Embryonic facial prominence (tissue), 1 donor: ENCODE results near the gene CDH20.

Experiments used
- DNase-seq: peaks from one replicate; pipeline ENCODE4 v3.0.0-alpha.2; 2016; ENCODE audit errors: extremely low spot score

CDH20 gene

DNA sequence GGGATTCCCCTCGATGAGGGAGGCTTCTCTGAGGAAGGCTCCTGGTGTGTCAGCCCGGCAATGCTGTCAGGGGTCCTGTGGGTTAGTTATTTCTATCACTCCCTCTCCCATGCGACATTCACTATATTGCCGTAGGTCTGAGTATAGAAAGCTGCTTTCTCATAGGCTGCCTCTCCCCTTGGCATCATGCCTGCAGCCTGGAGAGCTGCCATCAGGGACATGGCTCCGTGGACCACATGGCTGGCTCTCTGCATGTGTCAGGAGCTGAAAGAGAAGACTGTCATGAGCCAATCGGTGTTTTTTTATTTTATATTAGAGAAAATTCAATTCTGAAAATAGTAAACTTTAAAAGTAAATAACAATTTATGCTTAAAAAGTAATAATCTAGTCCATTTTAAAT is 198.0 kb downstream of the CDH20 start:
- DNase-seq, result no peak

DNA sequence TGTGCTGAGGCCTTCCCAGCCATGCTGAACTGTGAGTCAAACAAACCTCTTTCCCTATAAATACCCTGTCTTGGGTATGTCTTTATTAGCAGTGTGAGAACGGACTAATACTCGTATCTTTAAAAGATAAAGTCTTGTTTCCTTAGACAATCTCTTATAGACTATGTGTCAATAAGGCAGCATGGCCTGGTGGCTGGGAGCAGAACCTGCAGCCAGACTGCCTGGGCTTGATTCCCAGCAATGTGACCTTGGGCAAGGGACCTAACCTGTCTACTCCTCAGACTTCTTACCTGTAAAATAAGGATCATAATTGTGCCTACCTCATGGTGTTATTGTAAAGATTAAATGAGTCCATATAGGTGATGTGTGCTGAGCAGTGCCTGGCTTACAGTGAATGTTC is 198.7 kb downstream of the CDH20 start:
- DNase-seq, result no peak

DNA sequence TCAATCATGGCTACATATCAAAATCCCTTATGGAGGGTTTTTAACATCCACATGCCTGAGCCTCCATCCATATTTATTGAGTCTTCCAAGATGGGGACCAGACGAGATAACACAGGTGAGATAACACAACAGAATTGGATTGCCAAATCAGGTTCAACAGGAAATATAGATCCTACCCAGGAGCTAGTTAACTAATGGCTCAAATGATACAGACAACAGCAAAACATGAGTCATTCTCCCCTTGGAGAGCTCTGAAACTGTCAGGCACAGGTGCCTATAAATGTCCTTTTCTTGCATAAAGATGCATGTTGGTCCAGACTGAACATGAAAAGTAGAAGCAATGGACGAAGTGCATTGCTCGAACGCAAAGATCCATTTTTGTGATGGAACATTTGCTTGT is 202.2 kb downstream of the CDH20 start:
- no peak for DNase-seq

DNA sequence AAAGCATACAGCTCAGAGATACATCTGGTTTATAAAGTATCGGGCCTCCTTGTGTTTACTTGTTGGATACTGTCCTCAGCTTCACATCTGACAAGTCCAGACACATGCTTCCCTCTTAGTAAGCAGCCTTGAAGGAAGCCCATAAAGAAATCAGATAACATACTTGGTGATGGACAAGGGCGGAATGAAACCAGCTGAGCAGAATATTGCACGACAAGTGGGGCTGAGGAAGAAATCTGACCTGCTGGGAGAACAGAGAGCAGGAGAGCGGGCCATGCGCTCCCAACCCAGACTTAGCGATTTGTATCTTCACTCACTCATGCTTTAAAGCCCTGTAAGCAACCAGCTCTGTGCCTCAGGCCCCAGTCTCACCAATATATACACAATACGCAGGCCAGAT is 208.4 kb downstream of the CDH20 start:
- DNase-seq, result no peak

DNA sequence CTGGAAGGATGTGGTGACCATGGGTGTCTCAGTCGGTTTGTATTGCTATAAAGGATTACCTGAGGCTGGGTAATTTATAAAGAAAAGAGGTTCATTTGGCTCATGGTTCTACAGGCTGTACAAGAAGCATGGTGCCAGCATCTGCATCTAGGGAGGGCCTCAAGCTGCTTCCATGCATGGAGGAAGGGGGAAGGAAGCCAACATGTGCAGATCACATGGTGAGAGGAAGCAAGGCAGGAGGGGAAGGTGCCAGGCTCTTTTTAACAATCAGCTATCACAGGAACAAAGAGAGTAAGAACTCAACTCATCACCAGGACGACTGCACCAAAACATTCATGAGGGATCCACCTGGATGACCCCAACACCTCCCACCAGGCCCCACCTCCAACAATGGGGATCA is 209.4 kb downstream of the CDH20 start:
- no peak for DNase-seq

DNA sequence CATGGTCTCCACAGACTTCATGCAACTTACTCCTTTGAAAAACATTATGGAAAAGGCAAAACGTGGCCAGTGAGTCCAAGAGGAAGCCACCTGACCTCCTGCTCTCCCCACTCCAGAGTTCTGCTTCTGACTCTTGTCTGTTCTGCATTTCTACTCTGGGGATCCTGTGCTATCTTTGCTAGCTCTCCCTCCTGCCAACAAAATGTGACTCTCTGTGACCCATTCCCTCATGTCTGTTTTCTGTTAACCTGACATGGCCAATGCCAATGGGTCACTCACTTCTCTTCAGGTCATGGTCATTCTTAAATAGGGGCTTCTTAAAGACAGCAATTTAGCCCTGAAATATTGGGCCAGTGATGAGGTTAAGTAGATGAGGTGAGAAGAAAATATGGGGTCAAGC is 210.3 kb downstream of the CDH20 start:
- DNase-seq, result no peak

DNA sequence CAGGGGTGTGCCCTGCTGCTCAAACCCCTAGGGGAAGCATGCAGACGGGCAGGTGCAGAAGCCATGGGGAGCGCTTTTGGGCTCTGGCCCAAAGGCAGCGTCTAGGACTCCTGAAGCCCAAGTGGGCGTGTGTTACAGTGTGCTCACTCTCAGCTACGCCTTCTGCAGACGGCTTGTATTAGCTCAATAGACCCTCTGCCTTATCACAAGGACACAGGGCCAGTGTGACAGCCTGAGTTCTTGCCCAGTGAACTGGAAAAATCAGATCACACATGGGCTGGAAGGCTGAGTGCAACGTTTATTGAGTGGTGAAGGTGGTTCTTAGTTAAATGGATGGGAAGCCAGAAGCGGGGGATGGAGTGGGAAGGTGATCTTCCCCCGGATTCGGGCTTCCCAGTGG is 210.9 kb downstream of the CDH20 start:
- DNase-seq, result no peak

DNA sequence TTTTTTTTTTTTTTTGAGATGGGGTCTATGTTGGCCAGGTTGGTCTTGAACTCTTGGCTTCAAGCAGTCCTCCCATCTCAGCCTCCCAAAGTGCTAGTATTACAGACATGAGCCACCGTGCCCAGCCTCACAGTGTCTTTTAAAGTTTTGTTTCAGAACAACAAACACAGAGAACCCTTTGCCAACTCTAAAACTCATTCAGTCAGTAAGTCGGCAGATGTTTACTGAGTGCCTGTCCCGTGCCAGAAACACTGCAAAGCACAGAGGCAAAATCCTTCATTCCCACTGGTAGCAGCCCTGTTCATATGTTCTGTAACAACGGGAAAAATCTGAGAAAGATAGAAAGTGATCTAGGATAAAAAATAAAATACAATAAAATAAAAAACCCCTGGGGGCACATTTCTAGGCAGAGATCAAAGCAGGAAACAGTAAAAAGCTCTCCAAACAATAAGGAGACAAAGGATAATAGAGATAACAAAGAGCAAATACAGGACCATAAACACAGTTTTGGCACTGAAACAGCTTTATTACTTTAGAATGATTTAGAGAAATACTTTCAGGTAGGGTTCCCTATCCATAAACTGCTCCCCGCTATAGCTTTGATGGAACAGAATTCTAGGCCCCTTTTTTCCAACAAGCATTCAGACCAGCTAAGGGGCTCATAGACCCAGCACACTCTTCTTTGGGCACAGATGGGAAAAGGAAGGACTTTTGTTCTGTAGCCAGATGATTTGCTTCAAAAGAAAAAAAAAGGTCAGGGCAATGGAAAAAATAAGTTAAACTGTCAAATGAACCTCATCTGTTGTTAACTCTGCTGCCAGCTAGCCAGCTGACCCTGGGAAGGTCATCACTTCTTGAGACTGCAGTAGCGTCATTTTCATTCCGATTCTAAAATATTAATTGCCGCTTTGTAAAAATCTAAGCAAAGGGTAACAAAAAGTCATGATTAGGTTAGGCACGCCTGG is 212.3 kb downstream of the CDH20 start:
- no peak for DNase-seq

DNA sequence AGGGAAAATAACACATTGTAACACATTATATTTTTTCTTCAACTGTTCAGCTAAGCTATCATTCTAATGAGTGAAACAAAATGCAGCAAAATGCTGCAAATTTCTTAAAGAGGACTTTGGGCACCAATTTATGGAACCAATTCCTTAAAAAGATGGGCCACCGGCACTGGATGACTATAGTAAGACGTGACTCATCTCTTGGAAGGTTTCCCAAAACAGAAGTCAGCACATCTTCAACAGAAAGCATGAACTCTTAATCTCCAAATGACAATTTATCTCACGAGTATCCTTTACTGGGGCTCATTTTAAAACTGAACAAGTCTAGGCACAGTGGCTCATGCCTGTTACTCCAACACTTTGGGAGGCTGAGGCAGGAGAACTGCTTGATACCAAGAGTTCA is 213.4 kb downstream of the CDH20 start:
- no peak for DNase-seq

DNA sequence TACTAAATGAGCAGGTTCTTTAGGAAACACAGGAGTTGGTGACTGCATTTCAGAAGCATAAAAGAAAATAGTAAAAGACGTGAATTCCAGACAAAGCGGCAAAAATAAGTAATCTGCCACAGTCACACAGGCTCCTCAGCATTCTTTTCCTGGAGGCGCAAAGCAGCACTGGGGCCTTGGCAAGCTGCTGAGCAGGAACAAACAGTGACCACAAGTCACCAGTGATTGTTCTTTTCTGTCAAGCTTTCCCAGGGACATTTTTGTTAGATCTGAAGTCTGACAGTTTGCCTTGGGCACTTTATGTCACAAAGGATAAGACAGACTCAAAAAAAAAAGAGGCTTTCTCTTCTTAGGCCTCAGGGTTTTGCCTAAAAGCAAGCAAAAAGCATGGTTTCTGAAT is 216.2 kb downstream of the CDH20 start:
- peak; percentile 10 for DNase-seq

DNA sequence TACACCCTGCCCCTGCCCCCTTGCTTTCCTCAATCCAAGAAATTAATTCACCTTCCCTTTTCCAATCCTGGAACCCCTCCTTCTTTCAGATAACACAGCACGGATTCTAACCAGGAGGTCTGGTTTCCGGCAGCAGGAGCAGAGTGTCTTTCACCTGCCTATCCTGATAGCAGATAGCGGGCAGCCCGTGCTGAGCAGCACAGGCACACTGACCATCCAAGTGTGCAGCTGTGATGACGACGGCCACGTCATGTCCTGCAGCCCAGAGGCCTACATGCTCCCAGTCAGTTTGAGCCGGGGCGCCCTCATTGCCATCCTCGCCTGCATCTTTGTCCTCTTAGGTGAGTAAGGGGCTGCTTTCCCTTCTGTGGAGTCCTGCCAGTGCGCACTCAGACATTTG is 216.7 kb downstream of the CDH20 start:
- no peak for DNase-seq

DNA sequence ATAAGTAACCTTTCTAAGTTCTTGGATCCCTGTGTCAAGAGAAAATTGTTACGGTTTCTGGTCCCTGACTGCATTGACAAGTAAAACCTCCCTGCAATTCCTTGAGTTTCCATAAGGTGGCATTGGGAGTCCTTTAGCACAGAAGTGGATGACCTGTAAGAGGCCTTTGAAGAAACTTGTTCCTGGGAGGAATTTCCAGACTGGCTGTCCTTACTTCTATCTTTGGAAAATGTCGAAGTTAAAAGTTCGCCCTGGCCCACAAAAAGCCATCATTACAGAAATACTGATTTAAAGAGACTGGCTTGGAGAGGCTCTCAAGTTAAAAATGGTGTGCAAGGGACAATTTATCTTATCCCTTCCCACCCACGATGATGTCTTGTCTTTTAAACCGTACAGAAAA is 218.4 kb downstream of the CDH20 start:
- DNase-seq, result peak; percentile 48

DNA sequence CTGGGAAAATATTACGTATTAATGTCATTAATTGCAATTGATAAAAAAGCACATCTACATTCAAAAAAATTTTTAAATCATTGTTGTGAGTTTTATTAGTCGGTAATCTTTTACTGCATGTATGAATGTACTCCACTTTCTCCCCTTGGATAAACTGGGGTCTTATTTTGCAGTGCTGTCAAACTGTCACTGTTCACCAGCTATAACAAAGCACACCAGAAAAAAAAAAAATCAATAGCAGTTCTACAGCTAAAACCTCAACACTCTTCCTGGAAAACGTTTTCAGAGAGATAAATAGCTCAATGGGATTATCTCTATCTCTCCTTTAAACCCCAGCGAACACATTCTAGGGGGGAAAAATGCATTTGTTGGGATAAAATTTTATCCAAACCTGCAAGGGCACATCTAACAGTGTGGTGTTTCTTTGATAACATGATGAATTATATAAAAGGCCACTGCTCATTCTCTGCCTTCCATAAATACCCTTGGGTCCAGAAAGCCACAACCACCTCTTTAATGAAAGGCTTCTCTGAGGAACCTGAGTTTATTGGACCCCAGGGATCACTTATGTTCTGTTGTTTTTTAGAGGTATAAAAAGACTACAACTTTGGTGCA is 219.9 kb downstream of the CDH20 start:
- DNase-seq, result no peak

DNA sequence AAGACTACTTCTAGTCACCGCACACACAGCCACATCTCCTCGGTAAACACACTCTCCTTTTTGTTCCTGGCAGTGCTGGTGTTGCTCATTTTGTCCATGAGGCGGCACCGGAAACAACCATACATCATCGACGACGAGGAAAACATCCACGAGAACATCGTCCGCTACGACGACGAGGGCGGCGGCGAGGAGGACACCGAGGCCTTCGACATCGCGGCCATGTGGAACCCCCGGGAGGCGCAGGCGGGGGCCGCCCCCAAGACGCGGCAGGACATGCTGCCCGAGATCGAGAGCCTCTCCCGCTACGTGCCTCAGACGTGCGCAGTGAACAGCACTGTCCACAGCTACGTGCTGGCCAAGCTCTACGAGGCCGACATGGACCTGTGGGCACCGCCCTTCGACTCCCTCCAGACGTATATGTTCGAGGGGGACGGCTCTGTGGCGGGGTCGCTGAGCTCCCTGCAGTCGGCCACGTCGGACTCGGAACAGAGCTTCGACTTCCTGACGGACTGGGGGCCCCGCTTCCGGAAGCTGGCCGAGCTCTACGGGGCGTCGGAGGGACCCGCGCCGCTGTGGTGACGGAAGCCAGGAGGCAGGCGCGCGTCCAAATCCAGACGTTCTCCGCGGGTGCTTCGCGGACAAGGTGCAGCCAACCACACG is 221.0 kb downstream of the CDH20 start:
- no peak for DNase-seq

DNA sequence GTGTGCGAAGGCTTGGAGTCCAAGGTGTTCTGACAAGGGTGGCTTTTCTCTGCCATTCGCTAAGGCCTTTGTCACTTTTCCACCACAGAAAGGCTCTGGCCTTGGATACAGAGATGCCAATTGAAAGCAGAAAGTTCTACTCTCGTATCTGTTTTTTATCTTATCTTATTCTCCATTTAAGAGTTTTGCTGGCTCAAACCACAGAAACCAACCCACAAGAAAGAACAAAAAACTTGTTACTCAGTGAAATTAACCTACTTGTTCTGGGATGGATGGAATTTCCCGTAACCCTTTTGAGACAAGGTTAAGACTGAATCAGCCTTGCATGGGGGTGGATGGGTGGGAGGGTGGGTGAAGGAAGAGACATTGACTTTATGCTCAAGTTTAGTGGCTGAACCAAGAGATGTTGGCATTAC is 221.7 kb downstream of the CDH20 start:
- DNase-seq, result no peak

DNA sequence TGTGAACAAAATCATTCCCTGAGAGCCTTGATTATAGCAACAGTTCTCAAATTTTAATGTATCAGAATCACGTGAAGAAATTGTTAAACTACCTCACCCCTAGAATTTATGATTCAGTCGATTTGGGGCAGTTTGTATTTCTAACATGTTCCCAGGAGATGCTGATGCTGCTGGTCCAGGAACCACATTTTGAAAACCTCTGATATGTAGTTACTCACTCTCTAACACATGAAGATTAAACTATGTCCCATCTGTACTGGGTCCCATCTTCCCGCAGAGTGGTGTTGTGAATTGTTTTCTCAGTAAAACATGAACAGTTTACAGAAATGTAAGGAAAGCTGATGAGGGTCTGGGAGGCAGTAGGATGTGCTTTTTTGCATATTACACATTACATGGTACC is 223.1 kb downstream of the CDH20 start:
- DNase-seq, result no peak

DNA sequence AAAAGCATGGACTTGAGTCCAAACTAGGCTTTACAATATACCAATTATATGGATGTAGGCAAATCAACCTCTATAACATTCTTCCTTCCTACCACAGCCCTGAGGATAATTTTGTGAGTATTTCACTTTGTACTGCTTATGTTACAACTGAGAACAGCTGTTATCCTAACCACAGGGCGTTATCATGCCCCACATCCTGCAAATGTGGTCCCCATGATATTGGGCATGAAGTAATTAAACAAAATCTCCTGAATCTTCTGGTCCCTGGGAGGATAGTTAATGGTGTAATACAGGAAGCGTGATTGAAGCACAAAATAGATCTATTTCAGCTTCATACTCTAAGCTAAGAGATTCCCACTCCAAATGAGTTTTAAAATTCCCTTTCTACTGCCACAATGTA is 223.6 kb downstream of the CDH20 start:
- DNase-seq, result no peak

DNA sequence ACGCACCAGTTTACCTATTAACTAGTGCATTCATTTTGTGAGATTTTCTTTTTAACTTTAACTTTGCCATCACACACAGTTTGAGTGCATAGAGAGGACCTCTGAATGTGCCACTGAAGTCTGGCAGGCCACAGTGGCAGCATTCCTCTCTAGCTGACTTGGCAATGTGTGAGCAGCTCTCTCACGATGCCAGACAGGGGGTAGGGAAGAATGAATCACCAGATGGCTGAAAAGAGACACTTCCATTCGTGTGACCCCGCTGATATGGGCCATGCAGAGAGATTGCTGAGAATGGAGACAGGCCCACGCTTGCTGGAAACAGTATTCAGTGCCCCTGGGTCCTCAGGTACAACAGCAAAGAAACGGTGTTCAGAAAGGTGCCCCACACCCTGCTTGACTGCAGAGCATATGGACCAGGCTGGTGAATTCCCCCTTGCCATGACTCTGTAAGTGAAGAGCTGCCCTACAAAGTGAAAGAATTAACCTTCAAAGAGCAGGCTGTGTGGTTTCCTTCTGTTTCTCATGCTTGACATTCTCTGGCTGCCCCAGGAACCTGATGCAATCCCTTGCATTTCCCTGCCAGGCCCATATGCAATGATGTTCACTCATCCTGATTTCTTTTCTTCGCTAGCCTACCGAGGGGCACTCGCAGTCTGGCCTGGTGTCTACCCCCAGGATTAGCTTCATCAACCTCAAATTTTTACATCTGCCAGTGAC is 236.1 kb downstream of the CDH20 start:
- no peak for DNase-seq

DNA sequence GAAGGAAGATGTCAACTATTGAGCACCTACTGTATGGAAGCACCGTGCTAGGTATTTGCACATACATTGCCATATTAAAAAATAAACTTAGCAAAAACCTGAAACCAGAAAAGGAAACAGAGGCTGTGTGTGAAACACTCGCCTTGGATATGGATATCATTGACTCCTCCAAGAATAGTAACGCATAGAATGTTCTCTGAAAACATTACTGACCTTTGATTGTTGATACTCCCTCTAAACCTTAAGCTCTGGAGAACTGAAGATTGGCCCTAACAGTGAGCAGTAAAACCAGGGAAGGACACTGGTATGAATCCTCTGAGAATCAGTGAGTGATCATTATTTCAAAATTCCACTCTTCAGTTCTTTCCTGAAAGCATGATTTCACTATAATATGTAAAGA is 236.8 kb downstream of the CDH20 start:
- DNase-seq, result no peak

DNA sequence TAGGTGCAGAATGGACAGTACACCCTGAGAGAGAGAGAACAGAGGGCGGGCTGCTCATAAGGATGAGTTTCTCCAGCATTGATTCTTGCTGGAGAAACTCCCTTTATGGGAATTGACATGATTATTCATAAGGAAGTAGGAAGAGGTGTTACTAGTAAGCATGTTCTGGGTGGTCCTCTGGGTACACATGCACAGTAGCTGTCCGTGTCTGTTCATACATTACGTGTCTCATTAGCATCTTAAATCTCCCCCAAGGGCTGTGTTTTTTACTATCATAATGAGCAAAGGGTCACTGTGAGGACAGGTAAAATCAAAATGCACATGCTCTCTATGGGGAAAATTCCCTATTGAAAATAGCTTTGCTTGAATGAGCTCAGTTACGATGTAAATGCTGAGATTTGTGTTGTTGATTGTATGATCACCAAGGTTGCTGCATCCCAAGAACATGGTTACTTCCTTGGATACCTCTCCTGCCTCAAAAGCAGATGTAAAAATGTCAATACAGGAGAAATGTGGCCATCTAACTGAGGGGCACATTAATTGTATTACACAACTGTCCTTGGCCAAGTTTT is 238.9 kb downstream of the CDH20 start:
- DNase-seq, result no peak

DNA sequence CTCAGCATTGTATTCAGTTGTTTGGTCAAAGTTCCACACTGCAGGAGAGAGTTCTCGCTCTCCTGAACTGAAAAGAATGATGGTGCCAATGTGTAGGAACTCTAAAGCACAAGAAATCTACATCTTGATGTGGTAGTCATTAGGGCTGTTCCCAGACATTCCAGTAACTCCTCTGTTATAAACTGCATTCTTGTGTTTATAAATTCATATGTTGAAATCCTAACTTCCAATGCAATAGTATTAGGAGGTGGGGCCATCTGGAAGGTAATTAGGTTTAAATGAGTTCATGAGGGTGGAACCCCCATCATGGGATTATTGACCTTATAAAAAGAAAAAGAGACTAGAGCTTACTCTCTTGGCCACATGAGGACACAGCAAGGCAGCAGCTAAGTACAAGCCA is 239.6 kb downstream of the CDH20 start:
- DNase-seq, result no peak

DNA sequence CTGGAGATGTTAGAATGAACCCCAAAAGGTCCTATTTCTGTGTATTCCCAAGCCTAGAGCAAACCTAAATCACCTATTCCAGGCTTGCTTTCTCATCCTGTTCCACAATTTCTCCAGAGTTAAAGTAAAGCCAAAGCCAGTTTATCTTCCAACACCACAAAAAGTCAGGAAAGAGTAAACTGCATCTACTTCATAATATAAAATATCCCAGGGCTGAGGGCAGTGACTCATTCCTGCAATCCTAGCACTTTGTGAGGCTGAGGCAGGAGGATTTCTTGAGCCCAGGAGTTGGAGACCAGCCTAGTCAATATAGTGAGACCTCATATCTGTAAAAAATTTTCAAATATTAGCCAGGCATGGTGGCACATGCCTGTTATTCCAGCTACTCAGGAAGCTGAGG is 241.4 kb downstream of the CDH20 start:
- no peak for DNase-seq
